Measurements from ENCODE around the gene TMBIM4. TPM values are rescaled to one million over a fixed set of nuclear protein-coding genes. Genes with fewer than 3 reads are reported as not detected.

Gene TMBIM4
- total RNA-seq, 1 experiment from 2014 or later, result 18.4 TPM

DNA sequence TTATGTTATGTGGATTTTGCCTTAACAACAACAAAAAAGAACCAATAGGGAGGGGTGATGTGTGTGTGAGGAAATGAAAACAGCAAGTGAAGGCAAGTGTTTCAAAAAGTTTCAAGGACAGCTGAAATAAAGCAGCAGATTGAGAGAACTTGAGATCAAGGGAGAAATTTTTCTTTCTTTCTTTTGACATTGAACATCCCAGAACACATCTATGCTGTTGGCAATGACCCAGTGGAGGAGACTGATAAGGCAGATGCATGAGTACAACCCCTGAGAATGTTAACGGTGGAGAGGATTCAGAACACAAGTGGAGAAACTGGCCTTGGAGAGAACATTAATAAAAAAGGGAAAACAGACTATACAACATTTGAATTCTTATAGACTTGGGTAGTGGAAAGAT is 42.1 kb downstream of the TMBIM4 start:
- H3K9me3 Mint-ChIP-seq, result no peaks in the 10 kb centered on the region
- H3K4me3 Mint-ChIP-seq, result no peak overlapping the region
- no peak overlapping the region for H3K27ac ChIP-seq (ENCODE audit: insufficient read length, low read depth, low read length)
- H2BK12ac ChIP-seq (ENCODE audit: insufficient read length, low read depth, low read length), result no peak overlapping the region
- no peak overlapping the region for H3K9ac ChIP-seq (ENCODE audit: extremely low read depth, insufficient read length, low read length)
- H2AK5ac ChIP-seq (ENCODE audit: insufficient read length, low read length), result no peak overlapping the region
- no peaks in the 10 kb centered on the region for H4K20me1 ChIP-seq (ENCODE audit: control insufficient read depth, insufficient read depth, insufficient read length)
- WGBS (ENCODE audit: extremely low coverage, insufficient read length, low lambda C conversion rate), result no CpG with 5 or more reads among the region's 1 CpG
- H3K14ac ChIP-seq (ENCODE audit: insufficient read depth, low read length), result no peak overlapping the region
- no peak overlapping the region for H2BK20ac ChIP-seq (ENCODE audit: low read depth, low read length, poor library complexity, severe bottlenecking)
- no peak overlapping the region for H3K4ac ChIP-seq (ENCODE audit: low read depth, low read length)
- H4K5ac ChIP-seq (ENCODE audit: insufficient read length, low read depth, low read length), result no peak overlapping the region
- no peaks in the 10 kb centered on the region for H3K79me1 ChIP-seq (ENCODE audit: insufficient read depth, low read depth, low read length, poor library complexity, severe bottlenecking)
- peaks cover 11 to 15% of the 10 kb centered on the region in 2 experiments for H3K4me1 Mint-ChIP-seq
- H3K79me2 ChIP-seq (ENCODE audit: insufficient read depth, low read length), result peaks cover 8% of the 10 kb centered on the region; the same call in 1 of the 2 replicates
- no peaks in the 10 kb centered on the region for H3K9me3 ChIP-seq (ENCODE audit: control insufficient read depth, low read depth, low read length)
- DNase-seq, result no peak
- no peaks in the 10 kb centered on the region for H3K4me1 ChIP-seq (ENCODE audit: insufficient read depth, low read length)
- no peak overlapping the region for H3K23ac ChIP-seq (ENCODE audit: insufficient read length, low read depth, low read length)
- H2BK5ac ChIP-seq (ENCODE audit: insufficient read length, low read length), result no peak overlapping the region
- H3K36me3 Mint-ChIP-seq (ENCODE audit: insufficient read depth in 1 of 3, low read depth in 3 of 3), result peaks cover 29 to 65% (median 60%) of the 10 kb centered on the region in 3 experiments; a peak in 6 of 7 replicates
- no peak overlapping the region for H2AFZ ChIP-seq (ENCODE audit: low read length)
- TF ChIP-seq, protein P1, sequence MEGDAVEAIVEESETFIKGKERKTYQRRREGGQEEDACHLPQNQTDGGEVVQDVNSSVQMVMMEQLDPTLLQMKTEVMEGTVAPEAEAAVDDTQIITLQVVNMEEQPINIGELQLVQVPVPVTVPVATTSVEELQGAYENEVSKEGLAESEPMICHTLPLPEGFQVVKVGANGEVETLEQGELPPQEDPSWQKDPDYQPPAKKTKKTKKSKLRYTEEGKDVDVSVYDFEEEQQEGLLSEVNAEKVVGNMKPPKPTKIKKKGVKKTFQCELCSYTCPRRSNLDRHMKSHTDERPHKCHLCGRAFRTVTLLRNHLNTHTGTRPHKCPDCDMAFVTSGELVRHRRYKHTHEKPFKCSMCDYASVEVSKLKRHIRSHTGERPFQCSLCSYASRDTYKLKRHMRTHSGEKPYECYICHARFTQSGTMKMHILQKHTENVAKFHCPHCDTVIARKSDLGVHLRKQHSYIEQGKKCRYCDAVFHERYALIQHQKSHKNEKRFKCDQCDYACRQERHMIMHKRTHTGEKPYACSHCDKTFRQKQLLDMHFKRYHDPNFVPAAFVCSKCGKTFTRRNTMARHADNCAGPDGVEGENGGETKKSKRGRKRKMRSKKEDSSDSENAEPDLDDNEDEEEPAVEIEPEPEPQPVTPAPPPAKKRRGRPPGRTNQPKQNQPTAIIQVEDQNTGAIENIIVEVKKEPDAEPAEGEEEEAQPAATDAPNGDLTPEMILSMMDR (conservative IDR thresholded peaks at IDR 0.05), result no peak
- no peak overlapping the region for H3K4me2 ChIP-seq (ENCODE audit: insufficient read depth, insufficient read length, low read length)
- H3K23me2 ChIP-seq (ENCODE audit: insufficient read length, low read depth, low read length, poor library complexity, severe bottlenecking), result peaks cover 6% of the 10 kb centered on the region
- H3K27me3 ChIP-seq (ENCODE audit: insufficient read depth, low read length), result no peaks in the 10 kb centered on the region
- no peak overlapping the region for H3K27ac Mint-ChIP-seq
- H4K8ac ChIP-seq (replicated peaks; ENCODE audit: insufficient read length, low read depth, low read length), result no peak overlapping the region
- H4K91ac ChIP-seq (ENCODE audit: insufficient read length, low read depth, low read length), result no peak overlapping the region
- no peak overlapping the region for H2BK15ac ChIP-seq (ENCODE audit: low read depth, low read length)
- no peak overlapping the region for H3T11ph ChIP-seq (ENCODE audit: low read length)
- H3K18ac ChIP-seq (ENCODE audit: insufficient read length, low read depth, low read length), result no peak overlapping the region
- no peak overlapping the region for H3K56ac ChIP-seq (ENCODE audit: insufficient read length, low read depth, low read length)
- H3K27me3 Mint-ChIP-seq (ENCODE audit: low read depth), result no peaks in the 10 kb centered on the region; the same call in 1 of the 2 replicates
- no peak overlapping the region for H2BK120ac ChIP-seq (ENCODE audit: low read depth, low read length, poor library complexity, severe bottlenecking)
